H1 (cell line): ENCODE data around the gene ABCB7. TPM values are rescaled to one million over a fixed set of nuclear protein-coding genes. Genes with fewer than 3 reads are reported as not detected.

Source experiments
- CTCF ChIA-PET: fragments of 300-600 bp; sonication (Branson Sonifier 250); formaldehyde crosslinking; loops from one replicate; lab custom pipeline; 2021; ENCODE audit not compliant: partially characterized antibody; lab: Charles Lee
- POLR2A ChIA-PET: fragments of 300-600 bp; sonication (Branson Sonifier 250); formaldehyde crosslinking; loops from one replicate; lab custom pipeline; 2021; ENCODE audit warnings: inconsistent platforms; ENCODE audit not compliant: partially characterized antibody; lab: Charles Lee
- DNase-seq, 2 experiments: peaks; one replicate each; pipeline versions ENCODE4 v3.0.0 to v3.0.0-alpha.2; 2010 to 2022; ENCODE audit warnings: low spot score in 2 of 2, low read depth in 1 of 2, mixed read lengths in 1 of 2
- FAIRE-seq: peaks from 2 replicates; lab custom pipeline; 2011; peaks lifted over from hg19 to GRCh38; lab: Jason Lieb, UNC
- H2AFZ ChIP-seq: 2 replicates; pipeline ENCODE4 v1.8.1; 2012; ENCODE audit warnings: low read length, inconsistent platforms
- H2AK5ac ChIP-seq: 2 replicates; pipeline ENCODE4 v1.6.1; 2013; ENCODE audit warnings: low read depth, low read length
- H2BK120ac ChIP-seq: replicated peaks from 2 replicates; pipeline ENCODE3; 2013; ENCODE audit warnings: low read depth, low read length, inconsistent platforms
- H2BK12ac ChIP-seq: 2 replicates; pipeline ENCODE4 v1.6.1; 2013; ENCODE audit warnings: low read depth, low read length
- H2BK15ac ChIP-seq: 2 replicates; pipeline ENCODE4 v1.6.1; 2013; ENCODE audit warnings: low read length
- H2BK20ac ChIP-seq: 2 replicates; pipeline ENCODE4 v1.6.1; 2013; ENCODE audit warnings: low read length
- H2BK5ac ChIP-seq: 2 replicates; pipeline ENCODE4 v1.6.1; 2013; ENCODE audit warnings: low read depth, low read length
- H3K14ac ChIP-seq: 2 replicates; pipeline ENCODE4 v1.6.1; 2013; ENCODE audit warnings: inconsistent platforms; ENCODE audit not compliant: insufficient read length
- H3K18ac ChIP-seq: 2 replicates; pipeline ENCODE4 v1.6.1; 2013; ENCODE audit warnings: low read length; ENCODE audit errors: extremely low read depth
- H3K23ac ChIP-seq: 2 replicates; pipeline ENCODE4 v1.6.1; 2013; ENCODE audit warnings: inconsistent platforms; ENCODE audit not compliant: insufficient read length
- H3K23me2 ChIP-seq: 2 replicates; pipeline ENCODE4 v1.6.1; 2013; ENCODE audit warnings: low read depth, low read length
- H3K27ac ChIP-seq: 2 replicates; pipeline ENCODE4 v1.6.1; 2011; ENCODE audit warnings: low read depth, low read length, inconsistent platforms
- H3K27me3 ChIP-seq, 4 experiments: replicated peaks in 1 of 4; 1 replicate in 1 of 4; 2 replicates in 3 of 4; pipeline versions ENCODE4 v1.6.1 to v1.8.1; 2011 to 2013; ENCODE audit warnings: low read length in 3 of 4, mild to moderate bottlenecking in 3 of 4, inconsistent platforms in 2 of 4, mixed read lengths in 2 of 4, moderate library complexity in 1 of 4; ENCODE audit not compliant: control insufficient read depth in 3 of 4, insufficient read depth in 3 of 4; ENCODE audit errors: extremely low read depth in 1 of 4
- H3K36me3 ChIP-seq, 4 experiments: 2 replicates each; pipeline versions ENCODE4 v1.6.1 to v1.8.1; 2011 to 2013; ENCODE audit warnings: mild to moderate bottlenecking in 4 of 4, low read length in 3 of 4, moderate library complexity in 2 of 4, control low read depth in 1 of 4, inconsistent platforms in 1 of 4; ENCODE audit not compliant: insufficient read depth in 4 of 4, control insufficient read depth in 2 of 4
- H3K4ac ChIP-seq: replicated peaks from 2 replicates; pipeline ENCODE3; 2013; ENCODE audit warnings: low read length, low read depth, mixed read lengths, inconsistent platforms; ENCODE audit not compliant: insufficient read length
- H3K4me1 ChIP-seq, 4 experiments: replicated peaks in 1 of 4; 1 replicate in 1 of 4; 2 replicates in 3 of 4; pipeline versions ENCODE4 v1.6.1 to v1.8.1; 2011 to 2013; ENCODE audit warnings: low read length in 3 of 4, inconsistent platforms in 2 of 4, mixed read lengths in 1 of 4; ENCODE audit not compliant: insufficient read depth in 4 of 4, control insufficient read depth in 3 of 4
- H3K4me2 ChIP-seq, 2 experiments: 2 replicates each; pipeline versions ENCODE4 v1.6.1 to v1.8.1; 2011 to 2013; ENCODE audit warnings: low read depth in 2 of 2, low read length in 2 of 2, control low read depth in 1 of 2, inconsistent platforms in 1 of 2, mild to moderate bottlenecking in 1 of 2; ENCODE audit not compliant: insufficient read depth in 1 of 2
- H3K4me3 ChIP-seq, 4 experiments: fragments of 200-600, 300-600 bp in 1 of 4; sonication (generic), shearing (Covaris generic), sonication (Bioruptor Twin) in 1 of 4; 2 replicates each; pipeline versions ENCODE4 v1.5.1 to v1.8.1; 2011 to 2016; ENCODE audit warnings: low read length in 4 of 4, low read depth in 3 of 4, control low read depth in 2 of 4, inconsistent platforms in 2 of 4, mild to moderate bottlenecking in 2 of 4, mixed read lengths in 1 of 4, moderate library complexity in 1 of 4; ENCODE audit not compliant: insufficient read depth in 2 of 4; ENCODE audit errors: extremely low read depth in 1 of 4
- H3K56ac ChIP-seq: replicated peaks from 2 replicates; pipeline ENCODE3; 2013; ENCODE audit warnings: low read depth, mild to moderate bottlenecking, mixed read lengths, low read length, inconsistent platforms; ENCODE audit not compliant: insufficient read length
- H3K79me1 ChIP-seq: 2 replicates; pipeline ENCODE4 v1.6.1; 2013; ENCODE audit warnings: low read depth, low read length, control low read depth
- H3K79me2 ChIP-seq, 2 experiments: 2 replicates each; pipeline versions ENCODE4 v1.6.1 to v1.8.1; 2012 to 2013; ENCODE audit warnings: low read length in 2 of 2, mild to moderate bottlenecking in 2 of 2, inconsistent platforms in 1 of 2; ENCODE audit not compliant: insufficient read depth in 2 of 2, control insufficient read depth in 1 of 2
- H3K9ac ChIP-seq, 4 experiments: replicated peaks in 1 of 4; 1 replicate in 1 of 4; 2 replicates in 3 of 4; pipeline versions ENCODE4 v1.6.1 to v1.8.1; 2011 to 2013; ENCODE audit warnings: low read depth in 3 of 4, low read length in 3 of 4, control low read depth in 2 of 4, mild to moderate bottlenecking in 2 of 4, moderate library complexity in 2 of 4, inconsistent platforms in 1 of 4; ENCODE audit errors: extremely low read depth in 1 of 4
- H3K9me3 ChIP-seq, 2 experiments: 2 replicates each; pipeline versions ENCODE4 v1.6.1 to v1.8.1; 2012 to 2013; ENCODE audit warnings: mild to moderate bottlenecking in 2 of 2, moderate library complexity in 2 of 2, control low read depth in 1 of 2, inconsistent platforms in 1 of 2, low read depth in 1 of 2, low read length in 1 of 2, mixed read lengths in 1 of 2; ENCODE audit not compliant: insufficient read depth in 2 of 2
- H4K20me1 ChIP-seq, 2 experiments: replicated peaks in 1 of 2; 2 replicates each; pipeline versions ENCODE3 to v1.8.1; 2011 to 2013; ENCODE audit warnings: inconsistent platforms in 2 of 2, low read length in 2 of 2, mild to moderate bottlenecking in 1 of 2; ENCODE audit not compliant: insufficient read depth in 2 of 2, control insufficient read depth in 1 of 2
- H4K5ac ChIP-seq: 2 replicates; pipeline ENCODE4 v1.6.1; 2013; ENCODE audit warnings: low read length, low read depth, mixed read lengths, inconsistent platforms; ENCODE audit not compliant: insufficient read length
- H4K8ac ChIP-seq: 2 replicates; pipeline ENCODE4 v1.8.0; 2013; ENCODE audit warnings: mild to moderate bottlenecking, moderate library complexity, low read length, inconsistent platforms; ENCODE audit not compliant: insufficient read depth; ENCODE audit errors: extremely low read depth
- H4K91ac ChIP-seq: replicated peaks from 2 replicates; pipeline ENCODE3; 2013; ENCODE audit warnings: low read length, mixed read lengths, inconsistent platforms; ENCODE audit not compliant: insufficient read length
- ATF2 ChIP-seq: IDR thresholded peaks from 2 replicates; pipeline ENCODE4 v1.6.1; 2012; ENCODE audit warnings: low read length, inconsistent platforms
- BRCA1 ChIP-seq: IDR thresholded peaks from 2 replicates; pipeline ENCODE4 v1.6.1; 2012; ENCODE audit warnings: low read depth, low read length, improper control_type of control experiment
- CTBP2 ChIP-seq: IDR thresholded peaks from 2 replicates; pipeline ENCODE4 v1.7.0; 2011; ENCODE audit warnings: borderline replicate concordance, mild to moderate bottlenecking, moderate library complexity, mixed read lengths, low read length; ENCODE audit not compliant: insufficient read depth, insufficient read length
- CTCF ChIP-seq, 3 experiments: IDR thresholded peaks; 1 replicate in 2 of 3; 2 replicates in 1 of 3; pipeline versions ENCODE4 v1.5.1 to v1.6.1; 2011; ENCODE audit warnings: low read length in 3 of 3, mild to moderate bottlenecking in 3 of 3, inconsistent platforms in 2 of 3, low read depth in 1 of 3, moderate library complexity in 1 of 3; ENCODE audit not compliant: insufficient read depth in 1 of 3; ENCODE audit errors: control extremely low read depth in 1 of 3
- HDAC2 ChIP-seq, 2 experiments: fragments of 300-600 bp in 1 of 2; sonication (generic) in 1 of 2; IDR thresholded peaks; 2 replicates each; pipeline ENCODE4 v1.6.1; 2011 to 2012; ENCODE audit warnings: low read depth in 2 of 2, low read length in 2 of 2, mild to moderate bottlenecking in 2 of 2, moderate library complexity in 2 of 2, borderline replicate concordance in 1 of 2, inconsistent platforms in 1 of 2
- HDAC6 ChIP-seq: IDR thresholded peaks from one replicate; pipeline ENCODE4 v1.7.1; 2012; ENCODE audit warnings: low read depth, mild to moderate bottlenecking, inconsistent platforms, low read length, moderate library complexity
- RNF2 ChIP-seq: fragments of 200-900, 300-1000 bp; sonication (generic); IDR thresholded peaks from 2 replicates; pipeline ENCODE4 v1.7.1; 2016; ENCODE audit warnings: borderline replicate concordance, low read depth, mild to moderate bottlenecking, antibody characterized with exemption, low read length; ENCODE audit not compliant: poor library complexity, severe bottlenecking; ENCODE audit errors: missing control alignments
- SP1 ChIP-seq: IDR thresholded peaks from 2 replicates; pipeline ENCODE4 v1.6.1; 2011; ENCODE audit warnings: low read depth, low read length
- TCF12 ChIP-seq: IDR thresholded peaks from 2 replicates; pipeline ENCODE4 v1.6.1; 2011; ENCODE audit warnings: low read depth, mild to moderate bottlenecking, low read length
- WGBS, 2 experiments: shearing (Covaris generic) in 1 of 2; methylation state at CpG; one replicate each; pipeline versions ENCODE4 v1.1.6 to v1.1.7; 2013 to 2015; ENCODE audit warnings: low lambda C conversion rate in 2 of 2, mixed read lengths in 2 of 2, inconsistent platforms in 1 of 2, low coverage in 1 of 2, missing lambda C conversion rate in 1 of 2; ENCODE audit not compliant: insufficient replicate concordance in 2 of 2, insufficient coverage in 1 of 2, insufficient read length in 1 of 2; ENCODE audit errors: extremely low coverage in 1 of 2, missing lambda C conversion rate in 1 of 2; 5-methylcytosine and 5-hydroxymethylcytosine counted together
- polyA plus RNA-seq, 7 experiments: library from polyadenylated mRNA; depleted of rRNA in 3 of 7; stranded (reverse) in 5 of 7; unstranded in 2 of 7; fragments of >200 nt in 5 of 7; fragments of 200-250 nt in 2 of 7; gene quantifications; 1 replicate in 5 of 7; 2 replicates in 1 of 7; 4 replicates in 1 of 7; pipeline versions ENCODE4 v1.2.1 to v1.2.3, GENCODE V29; 2011 to 2013; ENCODE audit warnings: missing spikeins in 2 of 7, mixed read lengths in 2 of 7
- total RNA-seq: library from RNA; stranded (reverse); fragmentation: NEBNext Ultra II Directional; extraction: Animal tissue kit (Norgen Biotek cat#: 25700); gene quantifications from 2 replicates; pipeline ENCODE4 v1.2.1, GENCODE V29; 2021

ABCB7 gene
- total and polyA plus RNA-seq, 2 of the 8 experiments (the other 6 are each of a cell fraction or from before 2014, with no cell fraction given), result 24.3 to 43.3 TPM

- ChIA-PET POLR2A (no interaction called here), CTCF (no interaction called here)
- 100% methylated on average over 1 of the region's 1 CpG; no CpG with 5 or more reads in 1 of the 2 experiments for WGBS, 2 experiments
- no peak for DNase-seq
- Histone ChIP-seq H3K36me3 (peaks cover 0 to 4% (median 2%) of the 10 kb centered on the region in 4 experiments; a peak in 2 of 8 replicates), H2BK120ac (no peak overlapping the region), H3K18ac (no peak overlapping the region), H3K9ac (no peak overlapping the region), H3K79me2 (no peaks in the 10 kb centered on the region), H4K8ac (no peak overlapping the region), H3K27ac (no peak overlapping the region), H3K23ac (no peak overlapping the region), H3K27me3 (no peaks in the 10 kb centered on the region), H2AK5ac (no peak overlapping the region), H3K79me1 (no peaks in the 10 kb centered on the region), H3K4ac (no peak overlapping the region), H4K20me1 (no peaks in the 10 kb centered on the region), H3K56ac (no peak overlapping the region), H3K4me2 (no peak overlapping the region), H3K9me3 (no peaks in the 10 kb centered on the region; a peak in 1 of 4 replicates), H3K23me2 (no peaks in the 10 kb centered on the region), H3K4me3 (no peak overlapping the region), H4K5ac (no peak overlapping the region), H3K14ac (no peak overlapping the region), H2BK12ac (no peak overlapping the region), H2BK5ac (no peak overlapping the region), H4K91ac (no peak overlapping the region), H2AFZ (no peak overlapping the region), H3K4me1 (no peaks in the 10 kb centered on the region), H2BK15ac (no peak overlapping the region), H2BK20ac (no peak overlapping the region)
- no peak for FAIRE-seq
- TF ChIP-seq HDAC6 (no peak), BRCA1 (no peak), CTCF (IDR thresholded peaks at IDR 0.05; ENCODE audit: control extremely low read depth in 1 of 3, insufficient read depth in 1 of 3, low read depth in 1 of 3, low read length in 3 of 3) (no peak), HDAC2 (IDR thresholded peaks at IDR 0.05; ENCODE audit: borderline replicate concordance in 1 of 2, low read depth in 2 of 2, low read length in 2 of 2) (no peak), RNF2 (no peak), ATF2 (no peak), TCF12 (no peak), SP1 (no peak), CTBP2 (no peak)
Measured at GRCh38 chrX:75051047-75051446, 105.0 kb downstream of the ABCB7 start.
